Fibroblast of peridontal ligament (primary cell): ENCODE results near the gene MLXIPL.
"Not testable (repeated sequence)": the region's sequence is repeated elsewhere in the genome, so short reads cannot be mapped to it uniquely, and the experiment has no call there.

Experiments
- DNase-seq: peaks from one replicate; pipeline ENCODE4 v3.0.0-alpha.2; 2010; ENCODE audit errors: extremely low read depth

MLXIPL gene

GRCh38 chr7:73646785-73647724 lies 22.7 kb upstream of the MLXIPL start:
- DNase-seq = no peak

- DNase-seq = no peak
These were observed 21.4 kb upstream of the MLXIPL start for GRCh38 chr7:73645643-73646174.

GRCh38 chr7:73644688-73645286 lies 20.5 kb upstream of the MLXIPL start:
- no peak for DNase-seq

- DNase-seq = no peak
These were observed 18.5 kb upstream of the MLXIPL start for GRCh38 chr7:73642834-73643233.

GRCh38 chr7:73638911-73639310 lies 14.6 kb upstream of the MLXIPL start:
- DNase-seq = no peak

- no peak for DNase-seq
These were observed 11.3 kb upstream of the MLXIPL start for GRCh38 chr7:73635428-73636200.

GRCh38 chr7:73633844-73634243 lies 9.5 kb upstream of the MLXIPL start:
- no peak for DNase-seq

- no peak for DNase-seq
These were observed 9.0 kb upstream of the MLXIPL start for GRCh38 chr7:73633323-73633722.

GRCh38 chr7:73631558-73631957 lies 7.2 kb upstream of the MLXIPL start:
- DNase-seq = no peak

GRCh38 chr7:73628504-73628903 lies 4.2 kb upstream of the MLXIPL start:
- DNase-seq = no peak

GRCh38 chr7:73626814-73627213 lies 2.5 kb upstream of the MLXIPL start:
- peak; percentile 29 for DNase-seq

- DNase-seq = no peak
These were observed 954 bp upstream of the MLXIPL start for GRCh38 chr7:73625276-73625675.

GRCh38 chr7:73624669-73625001 lies 313 bp upstream of the MLXIPL start:
- DNase-seq = no peak

GRCh38 chr7:73622909-73623797 lies 1.2 kb downstream of the MLXIPL start:
- DNase-seq = peak; percentile 10

GRCh38 chr7:73622527-73622908 lies 1.8 kb downstream of the MLXIPL start:
- DNase-seq = no peak

GRCh38 chr7:73621168-73622063 lies 2.9 kb downstream of the MLXIPL start:
- no peak for DNase-seq

GRCh38 chr7:73619394-73619793 lies 4.9 kb downstream of the MLXIPL start:
- DNase-seq = not testable (repeated sequence)

- no peak for DNase-seq
These were observed 5.8 kb downstream of the MLXIPL start for GRCh38 chr7:73618538-73618937.

GRCh38 chr7:73617520-73617919 lies 6.8 kb downstream of the MLXIPL start:
- not testable (repeated sequence) for DNase-seq

GRCh38 chr7:73615886-73616285 lies 8.4 kb downstream of the MLXIPL start:
- DNase-seq = peak; percentile 20
